Fibroblast of lung (primary cell): ENCODE measurements around the gene CNRIP1.

Experiments used
- EZH2 ChIP-seq: IDR thresholded peaks from 2 replicates; pipeline ENCODE4 v1.5.1; 2012; ENCODE audit warnings: low read length, control low read depth, mild to moderate bottlenecking; ENCODE audit errors: missing control alignments
- TF ChIP-seq, protein P1 (sequence below), 2 donors: IDR thresholded peaks in 1 of 2; conservative IDR thresholded peaks in 1 of 2; 1 replicate in 1 of 2; 2 replicates in 1 of 2; pipeline ENCODE4 v1.5.1; 2011 to 2012; ENCODE audit warnings: low read length in 2 of 2, control low read depth in 1 of 2, inconsistent platforms in 1 of 2, low read depth in 1 of 2, mild to moderate bottlenecking in 1 of 2

DNA sequence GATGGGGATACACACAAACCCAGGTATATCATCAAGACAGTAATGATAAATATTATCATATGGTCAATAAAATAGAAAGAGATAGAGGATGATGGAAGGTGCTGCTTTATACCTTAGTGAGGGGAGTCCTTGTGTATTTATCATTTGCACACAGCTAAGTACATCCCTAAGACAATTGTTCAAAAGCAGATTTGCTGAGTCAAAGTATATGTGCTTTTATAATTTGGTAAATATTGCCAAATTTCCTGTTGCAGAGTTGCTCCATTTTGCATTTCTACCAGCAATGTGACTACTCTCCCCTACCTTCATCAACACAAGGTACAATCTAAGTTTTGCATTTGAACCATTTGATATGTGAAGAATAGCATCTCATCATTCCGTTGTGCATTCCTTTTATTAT is 22.7 kb upstream of the CNRIP1 start:
- TF ChIP-seq, protein P1, sequence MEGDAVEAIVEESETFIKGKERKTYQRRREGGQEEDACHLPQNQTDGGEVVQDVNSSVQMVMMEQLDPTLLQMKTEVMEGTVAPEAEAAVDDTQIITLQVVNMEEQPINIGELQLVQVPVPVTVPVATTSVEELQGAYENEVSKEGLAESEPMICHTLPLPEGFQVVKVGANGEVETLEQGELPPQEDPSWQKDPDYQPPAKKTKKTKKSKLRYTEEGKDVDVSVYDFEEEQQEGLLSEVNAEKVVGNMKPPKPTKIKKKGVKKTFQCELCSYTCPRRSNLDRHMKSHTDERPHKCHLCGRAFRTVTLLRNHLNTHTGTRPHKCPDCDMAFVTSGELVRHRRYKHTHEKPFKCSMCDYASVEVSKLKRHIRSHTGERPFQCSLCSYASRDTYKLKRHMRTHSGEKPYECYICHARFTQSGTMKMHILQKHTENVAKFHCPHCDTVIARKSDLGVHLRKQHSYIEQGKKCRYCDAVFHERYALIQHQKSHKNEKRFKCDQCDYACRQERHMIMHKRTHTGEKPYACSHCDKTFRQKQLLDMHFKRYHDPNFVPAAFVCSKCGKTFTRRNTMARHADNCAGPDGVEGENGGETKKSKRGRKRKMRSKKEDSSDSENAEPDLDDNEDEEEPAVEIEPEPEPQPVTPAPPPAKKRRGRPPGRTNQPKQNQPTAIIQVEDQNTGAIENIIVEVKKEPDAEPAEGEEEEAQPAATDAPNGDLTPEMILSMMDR (conservative IDR thresholded peaks at IDR 0.05 in 1 of 2, IDR thresholded peaks at IDR 0.05 in 1 of 2; ENCODE audit: low read depth in 1 of 2, low read length in 2 of 2) = no peak
- no peak for TF ChIP-seq EZH2
